ENCODE results near the gene C7orf57.
"Not testable (repeated sequence)": the region's sequence is repeated elsewhere in the genome, so short reads cannot be mapped to it uniquely, and the experiment has no call there.

The C7orf57 gene

DNA sequence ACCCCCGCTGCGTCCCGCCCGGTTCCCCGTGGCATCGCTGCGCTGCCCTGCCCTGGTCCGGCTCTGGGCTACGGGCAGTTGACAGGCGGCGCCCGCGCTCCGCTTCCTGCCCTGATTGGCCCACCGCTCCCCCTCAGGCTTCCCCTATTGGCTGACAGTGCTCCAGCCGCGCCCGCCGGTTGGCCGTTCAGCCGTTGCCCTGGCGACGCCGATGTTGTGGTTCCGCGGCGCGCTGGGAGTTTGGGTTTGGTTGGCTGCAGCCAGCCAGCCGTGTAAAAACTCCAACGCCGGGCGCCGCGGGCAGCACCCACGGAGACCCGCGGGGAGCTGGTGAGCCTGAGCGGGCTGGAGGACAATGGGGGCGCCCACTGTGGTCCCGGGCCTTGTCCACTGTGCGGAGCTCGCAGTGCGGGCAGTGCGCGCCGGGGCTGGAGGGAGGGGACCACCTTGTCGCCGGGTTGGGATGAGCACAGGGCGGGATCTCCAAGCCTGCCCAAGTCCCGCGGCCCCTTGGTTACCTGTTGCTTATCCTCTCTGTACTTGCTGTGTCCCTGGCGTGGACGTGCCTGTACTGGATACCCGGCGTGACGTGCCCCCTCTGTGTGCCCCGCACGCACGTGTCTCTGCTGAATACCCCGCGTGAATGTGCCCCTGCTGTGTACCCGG lies at the start of gene C7orf57:
Gene C7orf57, plus strand, starts transcription at position 243 of the 666 bp plus-strand sequence. CDS start 766 bp downstream, outside the sequence.
- DNase-seq = peak; percentile 91

DNA sequence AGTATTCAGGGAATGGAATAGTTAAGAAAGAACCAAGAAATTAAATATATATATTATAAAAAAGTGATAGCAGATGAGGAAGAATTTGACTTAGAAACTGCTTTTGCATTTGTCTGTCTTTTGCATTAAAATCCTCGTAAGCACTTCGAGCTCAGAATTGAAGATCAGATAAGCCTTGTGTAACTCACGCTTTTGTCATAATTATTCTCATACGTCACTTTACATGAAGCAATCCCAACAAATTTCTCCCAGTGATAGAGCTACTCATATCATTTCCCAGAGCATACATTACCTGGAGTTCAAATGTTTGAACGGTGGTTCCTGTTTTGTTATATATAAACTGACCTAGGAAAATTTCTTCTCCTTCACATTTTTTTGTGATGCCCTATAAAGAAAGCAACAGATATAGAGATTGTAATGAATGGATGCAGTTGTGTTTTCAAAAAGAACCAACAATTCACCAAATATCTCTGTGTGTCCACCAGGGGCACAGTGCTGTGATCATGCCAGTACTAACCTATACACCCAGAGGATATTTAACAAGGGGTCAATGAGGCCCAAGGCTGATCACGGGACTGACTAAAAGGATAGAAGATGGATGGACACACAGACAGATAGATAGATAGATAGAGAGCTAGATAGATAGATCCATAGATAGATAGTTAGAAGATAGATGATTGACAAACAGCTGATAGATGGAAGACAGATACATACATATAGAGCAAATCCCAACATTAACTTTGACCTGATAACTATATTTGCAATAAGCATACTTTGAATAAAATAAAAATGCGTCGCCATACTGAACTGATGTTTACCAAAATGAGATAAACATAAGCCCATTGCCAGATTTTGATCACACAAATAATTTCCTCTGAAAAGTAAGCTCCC lies 46.6 kb upstream of the C7orf57 start:
- no peak for DNase-seq

DNA sequence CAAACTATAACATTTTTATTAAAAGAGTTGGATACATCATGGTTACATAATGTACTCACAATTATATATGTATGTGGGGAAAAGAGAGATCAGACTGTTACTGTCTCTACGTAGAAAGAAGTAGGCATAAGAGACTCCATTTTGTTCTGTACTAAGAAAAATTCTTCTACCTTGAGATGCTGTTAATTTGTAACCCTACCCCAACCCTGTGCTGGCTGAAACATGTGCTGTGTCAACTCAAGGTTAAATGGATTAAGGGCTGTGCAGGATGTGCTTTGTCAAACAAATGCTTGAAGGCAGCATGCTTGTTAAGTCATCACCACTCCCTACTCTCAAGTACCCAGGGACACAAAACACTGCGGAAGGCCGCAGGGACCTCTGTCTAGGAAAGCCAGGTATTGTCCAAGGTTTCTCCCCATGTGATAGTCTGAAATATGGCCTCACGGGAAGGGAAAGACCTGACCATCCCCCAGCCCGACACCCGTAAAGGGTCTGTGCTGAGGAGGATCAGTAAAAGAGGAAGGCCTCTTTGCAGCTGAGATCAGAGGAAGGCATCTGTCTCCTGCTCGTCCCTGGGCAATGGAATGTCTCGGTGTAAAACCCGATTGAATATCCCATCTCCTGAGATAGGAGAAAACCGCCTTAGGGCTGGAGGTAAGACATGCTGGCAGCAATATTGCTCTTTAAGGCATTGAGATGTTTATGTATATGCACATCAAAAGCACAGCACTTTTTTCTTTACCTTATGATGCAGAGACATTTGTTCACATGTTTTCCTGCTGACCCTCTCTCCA lies 45.5 kb upstream of the C7orf57 start:
- not testable (repeated sequence) for DNase-seq

DNA sequence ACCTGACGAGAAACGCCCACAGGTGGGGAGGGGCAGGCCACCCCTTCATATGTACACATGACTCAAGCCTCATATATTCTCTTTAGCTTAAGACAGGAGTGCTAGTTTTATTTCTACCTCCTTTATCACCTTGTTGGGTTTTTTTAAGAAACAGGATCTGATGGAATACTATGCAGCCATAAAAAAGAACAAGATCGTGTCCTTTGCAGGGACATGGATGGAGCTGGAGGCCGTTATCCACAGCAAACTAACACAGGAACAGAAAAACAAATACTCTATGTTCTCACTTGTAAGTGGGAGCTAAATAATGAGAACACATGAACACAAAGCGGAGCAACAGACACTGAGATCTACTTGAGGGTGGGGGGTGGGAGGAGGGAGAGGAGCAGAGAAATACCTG lies 44.8 kb upstream of the C7orf57 start:
- DNase-seq = no peak

DNA sequence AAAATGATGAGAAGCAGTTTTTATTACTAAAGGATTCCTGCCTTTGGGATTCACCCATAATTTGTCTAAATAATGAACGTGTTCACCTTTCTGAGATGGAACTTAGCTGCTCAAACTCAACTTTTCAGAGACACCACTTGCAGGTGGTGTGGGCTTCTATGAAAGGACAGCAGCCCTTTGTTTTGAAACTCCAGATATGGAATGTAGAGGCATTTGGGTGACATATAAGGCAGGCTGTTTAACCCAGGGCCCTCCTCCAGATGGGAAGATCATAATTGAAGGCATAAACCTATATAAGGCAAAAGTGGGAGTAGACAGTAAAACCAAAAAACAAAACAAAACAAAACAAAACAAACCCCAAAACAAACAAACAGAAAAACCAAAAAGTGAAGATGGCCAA lies 44.1 kb upstream of the C7orf57 start:
- no peak for DNase-seq

DNA sequence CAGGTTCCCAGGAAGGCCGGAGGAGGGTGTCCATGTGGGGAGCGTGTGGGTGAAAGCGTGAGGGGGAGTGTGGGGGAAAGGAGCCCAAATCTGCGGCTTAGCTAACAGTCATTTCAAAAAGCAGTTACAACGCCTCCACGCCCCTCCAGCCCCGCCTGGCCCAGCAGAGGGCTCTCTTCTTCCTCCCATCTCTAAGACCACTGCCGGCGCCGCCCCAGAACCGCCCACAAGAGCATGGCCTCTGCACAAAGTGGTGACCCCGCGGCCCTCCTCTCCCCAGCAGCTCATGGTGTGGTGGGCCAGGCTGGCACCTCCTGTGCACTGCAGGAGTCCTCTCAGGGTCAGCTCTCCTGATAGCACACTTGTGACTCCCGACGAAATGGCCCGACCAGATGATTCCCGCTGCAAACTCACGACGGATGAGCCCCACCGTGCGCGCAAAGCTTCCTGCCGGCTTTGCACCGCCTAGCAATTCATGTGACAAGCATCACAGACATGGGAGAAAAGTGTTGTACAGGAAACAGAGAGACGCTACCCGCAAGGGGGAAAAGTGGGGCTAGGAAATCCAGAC lies 43.5 kb upstream of the C7orf57 start:
- peak; percentile 85 for DNase-seq

DNA sequence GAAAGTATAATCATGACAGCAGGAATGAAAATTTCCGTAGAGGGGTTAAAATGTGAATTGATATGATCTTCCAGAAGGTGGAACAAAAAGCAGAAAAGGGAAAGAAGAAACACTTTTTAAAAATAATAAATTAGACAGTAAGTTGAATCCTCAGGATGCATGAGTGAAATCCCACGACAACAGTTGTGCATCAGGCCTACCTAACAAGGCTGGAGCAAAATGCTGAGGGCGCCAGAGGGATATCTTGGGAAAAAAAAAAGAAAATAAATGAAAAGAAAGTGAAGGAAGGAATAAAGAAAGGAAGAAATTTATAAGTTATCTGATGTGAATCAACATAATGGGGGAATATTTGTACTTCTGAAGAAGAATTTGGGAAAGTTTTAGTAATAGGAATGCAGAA lies 42.9 kb upstream of the C7orf57 start:
- DNase-seq = no peak

DNA sequence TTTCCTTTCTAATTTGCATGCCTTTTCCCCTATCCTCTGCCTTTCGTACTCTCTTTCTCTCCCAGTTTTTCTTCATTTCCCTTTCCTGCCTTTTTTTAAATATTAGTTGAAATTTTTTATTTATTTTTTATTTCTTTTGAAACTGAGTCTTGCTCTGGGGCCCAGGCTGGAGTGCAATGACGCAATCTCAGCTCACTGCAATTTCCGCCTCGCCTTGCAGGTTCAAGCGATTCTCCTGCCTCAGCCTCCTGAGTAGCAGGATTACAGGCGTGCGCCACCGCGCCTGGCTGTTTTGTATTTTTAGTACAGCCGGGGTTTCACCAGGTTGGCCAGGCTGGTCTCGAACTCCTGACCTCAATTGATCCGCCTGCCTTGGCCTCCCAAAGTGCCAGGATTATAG lies 35.9 kb upstream of the C7orf57 start:
- DNase-seq = no peak

DNA sequence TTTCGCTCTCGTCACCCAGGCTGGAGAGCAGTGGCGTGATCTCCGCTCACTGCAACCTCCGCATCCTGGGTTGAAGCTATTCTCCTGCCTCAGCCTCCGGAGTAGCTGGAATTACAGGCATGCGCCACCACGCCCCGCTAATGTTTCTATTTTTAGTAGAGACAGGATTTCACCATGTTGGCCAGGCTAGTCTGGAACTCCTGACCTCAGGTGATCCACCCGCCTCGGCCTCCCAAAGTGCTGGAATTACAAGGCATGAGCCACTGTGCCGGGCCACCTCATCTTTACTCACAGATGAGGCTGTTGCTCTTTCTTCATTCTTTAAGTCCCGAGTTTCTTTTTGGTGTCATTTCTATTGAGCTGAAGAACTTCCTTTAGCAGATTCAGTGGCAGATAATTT lies 35.2 kb upstream of the C7orf57 start:
- DNase-seq = not testable (repeated sequence)

DNA sequence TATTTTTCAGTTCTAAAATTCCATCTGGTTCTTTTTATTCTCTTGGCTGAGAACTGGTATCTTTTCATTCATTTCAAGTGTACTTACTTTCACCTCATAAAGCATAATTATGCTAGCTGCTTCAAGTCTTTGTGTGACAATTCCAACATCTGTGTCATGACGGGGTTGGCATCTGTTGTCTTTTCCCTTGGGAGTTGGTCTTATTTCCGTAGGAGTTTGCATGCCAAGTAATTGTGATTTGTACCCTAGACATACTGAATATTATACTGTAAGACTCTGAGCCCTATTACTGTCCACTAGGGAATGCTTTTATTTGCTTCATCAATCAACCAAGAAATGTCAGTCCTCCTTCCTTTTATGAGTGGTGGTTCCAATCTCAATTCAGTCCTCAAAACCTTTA lies 31.3 kb upstream of the C7orf57 start:
- DNase-seq = no peak

DNA sequence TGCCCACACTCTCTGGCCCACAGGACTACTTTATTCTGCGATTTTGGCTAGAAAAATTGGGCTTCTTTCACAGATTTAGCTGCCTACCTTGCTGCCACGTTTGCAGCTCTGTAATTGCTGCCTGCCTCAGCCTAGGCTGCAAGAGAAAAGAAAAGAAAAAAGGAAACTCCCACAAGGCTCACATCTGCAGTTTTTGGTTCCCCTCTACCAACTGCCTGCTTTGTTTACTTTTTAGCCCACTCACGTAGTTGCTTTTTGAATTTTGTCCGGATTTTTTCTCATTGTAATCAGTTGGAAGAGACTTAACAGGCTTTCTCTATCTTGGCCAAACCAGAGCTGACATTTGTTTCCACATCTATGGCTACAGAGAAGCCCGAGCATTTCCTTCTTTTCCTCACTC lies 30.7 kb upstream of the C7orf57 start:
- DNase-seq = no peak

DNA sequence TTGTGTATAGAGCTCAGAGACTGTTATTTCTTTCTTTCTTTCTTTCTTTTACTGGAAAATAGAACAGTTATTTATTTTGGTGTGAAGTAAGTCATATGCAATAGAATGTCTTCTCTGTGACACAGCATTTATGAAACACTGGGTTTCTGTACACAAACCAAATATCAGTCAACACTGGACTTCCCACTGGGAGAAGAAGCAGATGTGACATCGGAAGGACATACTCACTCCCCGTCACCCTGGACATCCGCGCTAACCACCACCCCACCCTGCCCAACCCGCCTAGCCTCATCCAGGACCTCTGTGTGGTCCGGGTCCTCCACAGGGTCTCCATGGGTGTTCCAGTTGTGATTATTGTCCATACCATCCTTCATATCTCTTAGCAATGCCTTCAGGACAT lies 28.5 kb upstream of the C7orf57 start:
- no peak for DNase-seq

DNA sequence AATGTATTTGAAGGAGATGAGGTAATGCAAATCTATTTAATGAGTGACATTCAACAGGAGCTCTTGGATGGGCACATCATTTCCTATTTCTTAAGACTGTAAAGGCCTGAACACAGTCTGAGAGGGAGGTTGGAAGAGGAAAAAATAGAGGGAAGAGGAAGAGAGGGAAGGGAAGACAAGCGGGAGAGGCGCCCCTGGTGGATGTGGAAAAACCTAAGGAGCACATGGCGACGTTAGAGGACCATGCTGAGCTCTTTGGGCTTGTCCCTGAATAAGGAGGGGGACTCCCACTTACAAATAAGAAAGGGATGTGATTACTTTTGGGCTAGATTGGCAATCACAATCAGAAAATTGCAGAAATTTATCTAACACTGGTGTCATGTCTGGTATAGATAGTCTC lies 26.1 kb upstream of the C7orf57 start:
- no peak for DNase-seq

DNA sequence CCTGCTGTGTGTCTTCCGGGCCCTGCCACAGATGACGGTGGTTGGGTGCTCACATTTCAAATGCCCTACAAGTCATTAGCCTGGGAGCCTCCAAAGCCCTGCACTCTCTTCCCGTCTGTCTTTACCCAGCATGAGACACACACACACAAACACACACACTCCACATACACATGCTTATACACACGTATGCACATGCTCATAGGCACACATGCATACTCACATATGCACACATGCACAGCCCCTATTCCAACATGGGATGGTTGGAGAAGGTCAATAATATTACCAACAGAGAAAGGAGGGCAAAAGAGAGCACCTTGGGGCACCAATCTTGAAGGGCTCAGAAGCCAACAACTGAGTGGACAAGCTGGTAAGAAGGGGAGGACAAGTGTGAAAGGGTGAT lies 25.4 kb upstream of the C7orf57 start:
- DNase-seq = no peak

DNA sequence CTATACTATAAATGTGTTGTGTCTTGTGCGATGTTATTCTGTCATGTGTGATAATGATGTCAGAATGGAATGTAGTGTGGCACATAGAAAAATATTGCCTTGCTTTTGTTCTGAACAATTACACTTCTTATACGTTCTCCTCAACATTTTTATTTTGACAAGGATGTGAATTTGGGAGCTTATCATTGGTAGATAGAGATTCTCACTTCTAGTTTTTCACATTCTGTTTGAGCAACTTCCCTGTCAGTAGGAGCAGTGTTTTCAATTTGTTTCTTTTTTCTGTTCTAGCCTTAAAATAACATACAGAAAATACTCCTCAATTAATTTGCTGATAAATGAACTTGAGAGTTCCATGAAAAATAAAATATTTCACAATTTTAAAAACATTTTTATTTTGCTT lies 24.0 kb upstream of the C7orf57 start:
- no peak for DNase-seq

DNA sequence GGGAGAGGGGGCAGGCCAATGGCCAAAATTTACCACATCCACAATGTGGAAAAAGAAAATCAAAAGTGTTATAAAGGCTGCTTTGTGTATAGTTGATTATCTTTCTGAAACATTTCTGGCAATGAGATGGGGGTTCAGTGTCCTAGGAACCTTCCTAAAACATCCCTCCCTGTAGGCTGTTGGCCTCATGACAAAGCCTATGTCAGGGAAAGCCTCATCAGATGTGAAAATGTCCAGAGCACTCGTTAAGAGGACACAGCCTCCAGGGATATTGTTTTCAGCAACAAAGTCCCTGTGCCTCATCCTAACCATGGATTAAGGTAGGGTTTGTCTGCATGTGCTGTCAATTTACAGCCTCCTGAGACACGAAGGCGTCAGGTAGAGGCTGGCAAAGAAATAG lies 23.4 kb upstream of the C7orf57 start:
- no peak for DNase-seq

DNA sequence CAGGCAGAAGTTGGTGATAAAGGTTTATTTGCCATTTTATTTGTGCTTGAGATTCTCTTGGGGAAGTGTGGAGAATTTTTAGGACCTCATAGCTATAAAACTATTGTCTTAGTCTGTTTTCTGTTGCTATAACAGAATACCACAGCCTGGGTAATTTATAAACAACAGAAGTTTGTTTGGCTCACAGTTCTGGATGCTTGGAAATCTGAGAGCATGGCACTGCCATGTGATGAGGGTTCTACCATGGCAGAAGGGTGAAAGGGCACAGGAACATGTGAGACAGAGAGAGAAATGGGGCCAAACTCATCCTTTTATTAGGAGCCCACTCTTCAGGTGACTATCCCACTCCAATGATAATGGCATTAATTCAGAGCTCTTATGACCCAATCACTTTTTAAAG lies 18.7 kb upstream of the C7orf57 start:
- DNase-seq = no peak

DNA sequence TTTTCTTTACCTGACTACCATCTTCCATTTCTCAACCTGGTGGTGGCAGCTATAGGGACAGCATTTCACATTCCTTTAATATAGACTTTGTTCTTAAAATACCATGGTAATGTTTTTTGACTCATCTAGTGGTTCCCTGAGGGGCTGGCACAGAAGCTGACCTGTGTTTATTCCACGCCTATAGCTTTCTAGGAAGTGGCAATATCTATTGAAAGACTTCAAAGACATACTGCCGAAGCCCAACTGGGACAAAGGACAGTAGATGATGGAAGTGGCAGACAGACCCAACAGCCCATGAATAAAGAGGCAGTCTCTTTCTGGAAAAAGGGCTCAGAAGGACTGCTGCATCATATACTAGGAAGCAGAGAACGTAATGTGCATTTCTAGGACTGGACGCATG lies 17.7 kb upstream of the C7orf57 start:
- no peak for DNase-seq

DNA sequence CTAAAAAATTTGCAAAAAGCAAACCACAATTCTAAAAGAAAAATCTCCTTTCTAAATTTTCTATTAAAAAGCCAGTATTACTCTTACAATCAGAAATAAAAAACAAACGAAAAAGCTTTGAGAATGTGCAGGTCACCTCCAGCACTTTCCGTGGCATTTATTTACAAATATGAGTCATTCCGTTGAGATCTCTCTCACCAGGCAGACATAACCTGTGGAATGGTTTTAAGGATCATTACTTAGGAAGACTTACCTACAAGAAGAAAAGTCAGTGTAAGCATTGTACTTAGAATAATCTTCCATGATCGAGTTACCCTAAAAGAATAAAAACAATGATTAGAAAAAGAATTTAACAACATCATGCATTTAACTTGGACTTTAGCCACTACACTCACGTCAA lies 9.7 kb upstream of the C7orf57 start:
- DNase-seq = no peak

DNA sequence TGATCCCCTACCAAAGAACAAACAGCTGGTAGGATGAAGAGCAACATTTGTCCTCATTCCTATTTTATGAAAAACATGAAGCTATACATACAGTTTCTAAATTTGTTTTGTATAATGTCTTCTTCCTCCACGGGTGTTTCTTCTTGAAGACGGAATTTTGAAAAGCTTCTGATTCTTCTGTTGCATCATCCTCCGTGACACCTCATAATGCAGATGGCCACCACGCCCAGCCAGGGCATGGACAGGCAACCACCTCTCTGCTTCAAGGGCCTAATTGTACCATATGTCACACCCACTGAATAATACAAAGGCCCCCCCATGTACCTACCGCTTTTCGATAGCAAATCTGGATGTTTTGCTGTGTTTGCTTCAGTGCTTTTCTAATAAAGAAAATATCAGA lies 6.4 kb upstream of the C7orf57 start, which contains the start of gene SUN3:
Gene SUN3, minus strand, starts transcription at position 170 of the 400 bp plus-strand sequence. Its CDS starts 169 bp downstream, at position 1.
- no peak for DNase-seq

DNA sequence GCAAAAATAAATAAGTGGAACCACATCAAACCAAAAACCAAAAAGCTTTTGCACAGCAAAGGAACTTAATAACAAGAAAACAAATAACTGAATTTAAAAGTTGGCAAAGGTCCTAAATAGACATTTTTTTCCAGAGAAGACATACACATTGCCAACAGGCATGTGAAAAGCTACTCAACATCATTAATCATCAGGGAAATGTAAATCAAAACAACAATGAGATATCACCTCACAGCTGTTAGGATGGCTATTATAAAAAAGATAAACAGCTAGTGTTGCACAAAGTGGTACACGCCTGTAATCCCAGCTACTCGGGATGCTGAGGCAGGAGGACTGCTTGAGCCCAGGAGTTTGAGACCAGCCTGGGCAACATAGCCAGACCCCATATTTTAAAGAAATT lies 4.2 kb upstream of the C7orf57 start:
- no peak for DNase-seq

DNA sequence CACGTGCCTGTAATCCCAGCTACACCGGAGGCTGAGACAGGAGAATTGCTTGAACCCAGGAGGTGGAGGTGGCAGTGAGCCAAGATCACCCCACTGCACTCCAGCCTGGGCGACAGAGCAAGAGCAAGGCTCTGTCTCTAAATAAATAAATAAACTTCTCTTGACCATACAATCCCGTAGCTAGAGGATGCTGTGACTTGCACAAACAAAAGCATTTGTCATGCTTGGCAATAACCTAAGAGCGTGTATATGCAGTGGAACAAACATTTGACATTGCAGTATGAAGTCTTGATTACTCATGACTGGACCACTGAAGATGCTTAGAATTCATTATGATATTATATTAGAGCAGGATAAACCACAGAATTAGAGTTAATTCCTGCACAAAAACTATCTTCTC lies 1.4 kb upstream of the C7orf57 start:
- no peak for DNase-seq

DNA sequence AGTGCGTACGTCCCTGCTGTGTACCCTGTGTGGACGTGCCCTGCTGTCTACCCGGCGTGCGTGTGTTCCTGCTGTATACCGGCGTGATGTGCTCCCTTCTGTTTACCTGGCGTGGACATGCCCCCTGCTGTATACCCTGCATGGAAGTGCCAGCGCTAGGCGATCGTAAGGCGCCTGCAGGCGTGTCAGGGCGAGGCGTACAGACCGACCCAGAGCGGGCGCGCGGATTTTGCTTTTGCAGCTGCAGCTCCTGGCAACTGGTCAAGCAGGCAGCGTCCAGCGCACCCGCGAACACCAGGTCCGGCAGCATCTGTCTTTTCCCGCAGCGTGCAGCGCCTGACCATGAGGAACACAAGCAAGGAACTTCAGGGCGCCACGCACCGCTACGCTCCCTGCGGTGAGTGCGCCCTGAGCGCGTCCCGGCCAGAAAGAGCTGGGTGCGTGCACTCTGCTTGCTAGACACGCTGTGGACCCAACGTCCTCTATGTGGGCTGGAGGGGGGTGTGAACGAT lies 680 bp downstream of the C7orf57 start:
- no peak for DNase-seq
